Mesenchymal stem cell (in vitro differentiated cells and primary cell): ENCODE results near the gene FARP1.

ENCODE experiments used
- DNase-seq: peaks from one replicate; pipeline ENCODE4 v3.0.0-alpha.2; 2013
- H2AFZ ChIP-seq: one replicate; pipeline ENCODE4 v1.6.1; 2013; ENCODE audit warnings: low read depth, mild to moderate bottlenecking, control low read depth, inconsistent platforms, low read length, moderate library complexity
- H2AK5ac ChIP-seq: 2 replicates; pipeline ENCODE4 v1.6.1; 2013; ENCODE audit warnings: low read length, moderate library complexity, mild to moderate bottlenecking, inconsistent platforms; ENCODE audit not compliant: severe bottlenecking
- H2BK120ac ChIP-seq: one replicate; pipeline ENCODE4 v1.6.1; 2013; ENCODE audit warnings: low read depth, mild to moderate bottlenecking, inconsistent platforms, low read length, moderate library complexity
- H2BK12ac ChIP-seq, 2 experiments: one replicate each; pipeline ENCODE4 v1.6.1; 2013; ENCODE audit warnings: inconsistent platforms in 2 of 2, low read length in 2 of 2, mild to moderate bottlenecking in 2 of 2, moderate library complexity in 2 of 2, control low read depth in 1 of 2
- H2BK15ac ChIP-seq: one replicate; pipeline ENCODE4 v1.6.1; 2013; ENCODE audit warnings: mild to moderate bottlenecking, low read depth, inconsistent platforms; ENCODE audit not compliant: poor library complexity, severe bottlenecking
- H2BK5ac ChIP-seq: 2 replicates; pipeline ENCODE4 v1.6.1; 2013; ENCODE audit warnings: low read depth, mild to moderate bottlenecking, low read length, control low read depth, inconsistent platforms; ENCODE audit not compliant: poor library complexity, severe bottlenecking
- H3K14ac ChIP-seq, 2 experiments: one replicate each; pipeline ENCODE4 v1.6.1; 2013; ENCODE audit warnings: inconsistent platforms in 2 of 2, low read length in 2 of 2, control low read depth in 1 of 2, mild to moderate bottlenecking in 1 of 2, moderate library complexity in 1 of 2
- H3K18ac ChIP-seq, 2 experiments: one replicate each; pipeline ENCODE4 v1.6.1; 2013; ENCODE audit warnings: inconsistent platforms in 2 of 2, low read length in 2 of 2, control low read depth in 1 of 2, low read depth in 1 of 2, mild to moderate bottlenecking in 1 of 2
- H3K23ac ChIP-seq, 2 experiments: one replicate each; pipeline ENCODE4 v1.6.1; 2013; ENCODE audit warnings: inconsistent platforms in 2 of 2, low read length in 2 of 2, mild to moderate bottlenecking in 2 of 2, moderate library complexity in 2 of 2, control low read depth in 1 of 2
- H3K27ac ChIP-seq: 2 replicates; pipeline ENCODE4 v1.5.1; 2013; ENCODE audit warnings: mild to moderate bottlenecking, moderate library complexity, low read length, control low read depth, inconsistent platforms; ENCODE audit not compliant: poor library complexity, severe bottlenecking
- H3K27me3 ChIP-seq, 2 experiments: 2 replicates each; pipeline versions ENCODE4 v1.6.1 to v1.7.0; 2013; ENCODE audit warnings: low read length in 2 of 2, mild to moderate bottlenecking in 2 of 2, moderate library complexity in 2 of 2, control low read depth in 1 of 2, inconsistent platforms in 1 of 2; ENCODE audit not compliant: control insufficient read depth in 1 of 2, insufficient read depth in 1 of 2
- H3K36me3 ChIP-seq, 2 experiments: 2 replicates each; pipeline versions ENCODE4 v1.6.1 to v1.7.0; 2013; ENCODE audit warnings: low read length in 2 of 2, control low read depth in 1 of 2, inconsistent platforms in 1 of 2, low read depth in 1 of 2, mild to moderate bottlenecking in 1 of 2; ENCODE audit not compliant: insufficient read depth in 2 of 2, control insufficient read depth in 1 of 2
- H3K4ac ChIP-seq, 2 experiments: one replicate each; pipeline ENCODE4 v1.6.1; 2013; ENCODE audit warnings: inconsistent platforms in 2 of 2, low read length in 2 of 2, mild to moderate bottlenecking in 2 of 2, moderate library complexity in 2 of 2, control low read depth in 1 of 2, low read depth in 1 of 2
- H3K4me1 ChIP-seq: 2 replicates; pipeline ENCODE4 v1.6.1; 2013; ENCODE audit warnings: low read depth, low read length, control low read depth; ENCODE audit not compliant: control insufficient read depth, insufficient read depth
- H3K4me2 ChIP-seq: 2 replicates; pipeline ENCODE4 v1.6.1; 2013; ENCODE audit warnings: low read length, mild to moderate bottlenecking, inconsistent platforms; ENCODE audit not compliant: poor library complexity, severe bottlenecking
- H3K4me3 ChIP-seq, 2 experiments: 2 replicates each; pipeline versions ENCODE4 v1.5.1 to v1.7.0; 2013; ENCODE audit warnings: low read length in 2 of 2, mild to moderate bottlenecking in 2 of 2, control low read depth in 1 of 2, low read depth in 1 of 2; ENCODE audit not compliant: insufficient read depth in 1 of 2
- H3K79me1 ChIP-seq: replicated peaks from 2 replicates; pipeline ENCODE4 v1.6.1; 2013; ENCODE audit warnings: mild to moderate bottlenecking, control low read depth, low read length, inconsistent platforms; ENCODE audit not compliant: poor library complexity, severe bottlenecking
- H3K9ac ChIP-seq: 2 replicates; pipeline ENCODE4 v1.7.0; 2013; ENCODE audit warnings: mild to moderate bottlenecking, low read length, moderate library complexity
- H3K9me3 ChIP-seq: 2 replicates; pipeline ENCODE4 v1.7.0; 2013; ENCODE audit warnings: mild to moderate bottlenecking, low read length; ENCODE audit not compliant: control insufficient read depth
- H4K8ac ChIP-seq: one replicate; pipeline ENCODE4 v1.6.1; 2013; ENCODE audit warnings: inconsistent platforms, mild to moderate bottlenecking, low read length, moderate library complexity
- H4K91ac ChIP-seq: one replicate; pipeline ENCODE4 v1.6.1; 2013; ENCODE audit warnings: mild to moderate bottlenecking, low read length, inconsistent platforms
- WGBS: methylation state at CpG from one replicate; pipeline ENCODE4 v1.1.7; 2013; ENCODE audit warnings: mixed read lengths; 5-methylcytosine and 5-hydroxymethylcytosine counted together

The FARP1 gene

DNA sequence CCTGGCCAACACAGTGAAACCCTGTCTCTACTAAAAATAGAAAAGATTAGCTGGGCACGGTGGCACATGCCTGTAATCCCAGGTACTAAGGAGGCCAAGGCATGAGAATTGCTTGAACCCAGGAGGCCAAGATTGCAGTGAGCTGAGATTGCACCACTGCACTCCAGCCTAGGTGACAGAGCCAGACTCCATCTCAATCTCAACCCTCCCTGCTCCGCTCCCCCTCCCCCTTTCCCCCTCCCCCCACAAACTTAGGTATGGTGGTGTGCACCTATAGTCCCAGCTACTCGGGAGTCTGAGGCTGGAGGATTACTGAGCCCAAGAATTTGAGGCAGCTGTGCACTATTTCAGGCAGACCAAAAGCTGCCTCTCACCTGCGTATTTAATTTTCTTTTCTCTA, 55.8 kb downstream of the FARP1 start:
- H3K9ac ChIP-seq: no peak overlapping the region
- no peak overlapping the region for H2AFZ ChIP-seq
- H3K18ac ChIP-seq: no peak overlapping the region
- no peak overlapping the region for H2AK5ac ChIP-seq
- no peak for DNase-seq
- no peak overlapping the region for H3K27ac ChIP-seq
- H3K79me1 ChIP-seq: peaks cover 21% of the 10 kb centered on the region
- H3K14ac ChIP-seq: no peak overlapping the region
- no peak overlapping the region for H4K8ac ChIP-seq
- WGBS: 75% methylated on average over 2 of the region's 4 CpGs
- no peak overlapping the region for H2BK5ac ChIP-seq
- no peaks in the 10 kb centered on the region for H3K27me3 ChIP-seq
- no peak overlapping the region for H3K4me3 ChIP-seq
- H2BK12ac ChIP-seq: no peak overlapping the region
- H3K4me1 ChIP-seq: peaks cover 9% of the 10 kb centered on the region
- H3K23ac ChIP-seq: no peak overlapping the region
- H3K36me3 ChIP-seq: peaks cover 0 to 6% of the 10 kb centered on the region in 2 experiments
- no peak overlapping the region for H3K4me2 ChIP-seq
- no peak overlapping the region for H4K91ac ChIP-seq
- no peak overlapping the region for H3K4ac ChIP-seq
- H3K9me3 ChIP-seq: no peaks in the 10 kb centered on the region
- H2BK15ac ChIP-seq: no peak overlapping the region
- no peak overlapping the region for H2BK120ac ChIP-seq

DNA sequence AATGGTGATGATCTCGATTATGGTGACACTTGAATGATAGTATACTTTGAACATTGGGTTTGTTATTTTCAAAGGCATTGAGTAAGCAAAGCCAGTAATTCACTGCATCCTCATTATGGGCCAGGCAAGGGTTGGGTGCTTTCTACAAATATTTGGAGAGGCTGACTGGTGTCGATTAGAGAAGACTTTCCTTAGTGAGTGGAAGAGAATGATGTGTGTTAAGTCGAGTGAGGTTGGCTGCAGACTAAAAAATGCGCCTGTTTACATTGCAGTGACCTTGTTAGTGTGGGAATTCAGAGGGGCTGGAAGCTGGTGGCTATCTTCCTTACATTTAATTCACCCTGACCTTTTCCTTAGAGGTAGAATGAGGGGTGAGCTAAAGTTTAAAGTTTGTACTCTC, 56.6 kb downstream of the FARP1 start:
- Histone ChIP-seq H3K4me3 (no peak overlapping the region), H2BK15ac (no peak overlapping the region), H2BK120ac (no peak overlapping the region), H4K8ac (no peak overlapping the region), H3K18ac (no peak overlapping the region), H3K4me1 (peaks cover 12% of the 10 kb centered on the region), H2AK5ac (no peak overlapping the region), H3K4ac (no peak overlapping the region), H3K27ac (no peak overlapping the region), H2BK5ac (no peak overlapping the region), H3K9ac (no peak overlapping the region), H4K91ac (no peak overlapping the region), H3K4me2 (no peak overlapping the region), H3K27me3 (no peaks in the 10 kb centered on the region), H2BK12ac (no peak overlapping the region), H3K36me3 (peaks cover 0 to 6% of the 10 kb centered on the region in 2 experiments), H3K14ac (no peak overlapping the region), H3K79me1 (peaks cover 21% of the 10 kb centered on the region), H3K9me3 (no peaks in the 10 kb centered on the region), H2AFZ (no peak overlapping the region), H3K23ac (no peak overlapping the region)
- 11% methylated on average over 3 of the region's 4 CpGs for WGBS
- DNase-seq: peak; percentile 80

DNA sequence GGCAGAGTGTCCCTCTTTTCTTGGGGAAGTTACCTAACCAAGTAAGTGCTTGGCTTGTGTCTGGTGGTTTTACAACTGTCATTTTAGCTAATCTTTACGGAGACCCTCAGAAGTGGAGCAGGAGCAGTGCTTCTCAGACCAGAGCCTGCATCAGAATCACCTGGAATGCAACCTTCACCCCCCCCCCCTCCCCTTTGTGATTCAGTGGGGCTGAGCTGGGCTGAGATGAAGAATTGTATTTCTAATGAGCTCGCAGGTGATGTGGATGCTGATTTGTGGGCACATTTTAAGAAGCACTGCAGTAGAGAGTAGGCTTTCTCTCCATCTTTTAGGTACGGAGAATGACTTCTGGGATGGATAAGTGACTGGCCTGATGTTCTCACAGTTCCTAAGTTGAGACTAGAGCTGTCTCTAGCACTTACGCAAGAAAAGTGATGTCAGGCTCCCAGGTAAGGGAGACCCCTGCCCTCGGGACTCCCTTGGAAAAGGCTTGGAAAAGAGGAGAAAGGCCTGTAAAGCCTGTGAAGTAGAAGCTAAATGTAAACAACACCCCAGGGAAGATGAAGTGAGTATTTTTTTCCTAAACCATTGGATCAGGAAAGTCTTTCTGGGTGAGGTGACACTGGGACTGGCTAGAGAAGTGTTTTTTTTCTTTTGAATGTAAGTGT, 57.5 kb downstream of the FARP1 start:
- H3K4ac ChIP-seq: no peak overlapping the region
- H3K18ac ChIP-seq: no peak overlapping the region
- DNase-seq: peak; percentile 52
- H4K91ac ChIP-seq: no peak overlapping the region
- no peak overlapping the region for H3K27ac ChIP-seq
- H3K4me3 ChIP-seq: no peak overlapping the region
- H3K9me3 ChIP-seq: no peaks in the 10 kb centered on the region
- H3K9ac ChIP-seq: no peak overlapping the region
- H3K36me3 ChIP-seq: peaks cover 0 to 6% of the 10 kb centered on the region in 2 experiments
- H3K4me2 ChIP-seq: no peak overlapping the region
- no peak overlapping the region for H4K8ac ChIP-seq
- peak overlapping the region in 1 of 2 experiments; percentile 49 for H2BK12ac ChIP-seq
- H3K14ac ChIP-seq: no peak overlapping the region
- H3K79me1 ChIP-seq: peaks cover 15% of the 10 kb centered on the region
- peaks cover 15% of the 10 kb centered on the region for H3K4me1 ChIP-seq
- H2AFZ ChIP-seq: no peak overlapping the region
- WGBS: 69% methylated on average over 4 of the region's 5 CpGs
- H2AK5ac ChIP-seq: peak overlapping the region; percentile 2
- no peak overlapping the region for H2BK15ac ChIP-seq
- no peak overlapping the region for H2BK120ac ChIP-seq
- H2BK5ac ChIP-seq: no peak overlapping the region
- H3K27me3 ChIP-seq: no peaks in the 10 kb centered on the region
- no peak overlapping the region for H3K23ac ChIP-seq

DNA sequence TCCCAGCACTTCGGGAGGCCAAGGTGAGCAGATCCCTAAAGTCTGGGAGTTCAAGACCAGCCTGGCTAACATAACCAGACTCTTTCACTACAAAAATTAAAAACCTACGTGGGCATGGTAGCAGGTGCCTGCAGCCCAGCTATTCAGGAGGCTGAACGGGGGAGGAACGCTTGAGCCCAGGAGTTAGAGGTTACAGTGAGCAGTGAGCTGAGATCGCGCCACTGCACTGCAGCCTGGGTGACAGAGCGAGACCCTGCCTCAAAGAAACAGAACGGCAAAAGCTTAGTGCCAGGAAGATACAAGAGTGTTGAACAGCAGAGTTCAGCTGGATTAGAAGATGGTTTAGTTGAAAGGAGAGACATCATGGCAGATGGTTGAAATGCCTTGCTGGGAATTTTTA, 58.3 kb downstream of the FARP1 start:
- peak overlapping the region; percentile 67 to 69 for H3K4ac ChIP-seq
- no peak overlapping the region for H3K27ac ChIP-seq
- peak overlapping the region in 1 of 2 experiments; percentile 42 for H3K23ac ChIP-seq
- no peak overlapping the region for H3K9ac ChIP-seq
- H3K4me1 ChIP-seq: peaks cover 13% of the 10 kb centered on the region
- no peak overlapping the region for H2BK15ac ChIP-seq
- no peak overlapping the region for H2BK120ac ChIP-seq
- H3K27me3 ChIP-seq: no peaks in the 10 kb centered on the region
- peak overlapping the region; percentile 70 to 72 for H3K18ac ChIP-seq
- WGBS: 96% methylated on average over 8 of the region's 8 CpGs
- H3K36me3 ChIP-seq: peaks cover 0 to 6% of the 10 kb centered on the region in 2 experiments
- H2BK5ac ChIP-seq: no peak overlapping the region
- peak overlapping the region; percentile 78 for H2AK5ac ChIP-seq
- no peak overlapping the region for H4K91ac ChIP-seq
- no peak overlapping the region for H2AFZ ChIP-seq
- no peak overlapping the region for H3K4me2 ChIP-seq
- peaks cover 8% of the 10 kb centered on the region for H3K9me3 ChIP-seq
- DNase-seq: no peak
- H3K4me3 ChIP-seq: no peak overlapping the region
- peak overlapping the region; percentile 79 for H4K8ac ChIP-seq
- H2BK12ac ChIP-seq: peak overlapping the region; percentile 38 to 95
- H3K79me1 ChIP-seq: peaks cover 14% of the 10 kb centered on the region
- H3K14ac ChIP-seq: peak overlapping the region in 1 of 2 experiments; percentile 77
